ENCODE results near the gene CDH23.
A peak's percentile ranks its signal among the peaks of the same experiment; 100 is the strongest.
"Not testable (repeated sequence)": the region's sequence is repeated elsewhere in the genome, so short reads cannot be mapped to it uniquely, and the experiment has no call there.

CDH23 gene

GRCh38 chr10:71588685-71589084 lies 192.0 kb downstream of the CDH23 start:
- DNase-seq, result no peak

GRCh38 chr10:71589617-71590551 lies 193.2 kb downstream of the CDH23 start:
- DNase-seq, result no peak

GRCh38 chr10:71590781-71591350 lies 194.1 kb downstream of the CDH23 start:
- DNase-seq, result no peak

- no peak for DNase-seq
Observed at GRCh38 chr10:71594934-71595571, 198.3 kb downstream of the CDH23 start.

- DNase-seq, result no peak
Observed at GRCh38 chr10:71595649-71596048, 198.9 kb downstream of the CDH23 start.

GRCh38 chr10:71596127-71596526 lies 199.4 kb downstream of the CDH23 start:
- DNase-seq, result no peak

GRCh38 chr10:71596759-71597158 lies 200.0 kb downstream of the CDH23 start:
- DNase-seq, result no peak

- no peak for DNase-seq
Observed at GRCh38 chr10:71597821-71598498, 201.2 kb downstream of the CDH23 start.

GRCh38 chr10:71598621-71599055 lies 201.9 kb downstream of the CDH23 start:
- no peak for DNase-seq

GRCh38 chr10:71599518-71599917 lies 202.8 kb downstream of the CDH23 start:
- DNase-seq, result no peak

- not testable (repeated sequence) for DNase-seq
Observed at GRCh38 chr10:71600242-71600641, 203.5 kb downstream of the CDH23 start.

GRCh38 chr10:71600849-71601248 lies 204.1 kb downstream of the CDH23 start:
- DNase-seq, result no peak

- DNase-seq, result no peak
Observed at GRCh38 chr10:71601273-71601672, 204.6 kb downstream of the CDH23 start.

- no peak for DNase-seq
Observed at GRCh38 chr10:71603150-71603549, 206.4 kb downstream of the CDH23 start.

- DNase-seq, result no peak
Observed at GRCh38 chr10:71603754-71604153, 207.0 kb downstream of the CDH23 start.

GRCh38 chr10:71604324-71605018 lies 207.8 kb downstream of the CDH23 start:
- DNase-seq, result no peak

GRCh38 chr10:71605263-71605962 lies 208.7 kb downstream of the CDH23 start:
- no peak for DNase-seq

GRCh38 chr10:71606257-71607081 lies 209.7 kb downstream of the CDH23 start:
- no peak for DNase-seq

GRCh38 chr10:71607082-71607443 lies 210.3 kb downstream of the CDH23 start:
- DNase-seq, result no peak

GRCh38 chr10:71608819-71609768 lies 212.4 kb downstream of the CDH23 start:
- DNase-seq, result peak; percentile 41

Measured in effector CD8-positive, alpha-beta T cell (primary cell).